Peyer's patch (tissue), 4 donors: ENCODE measurements around the gene HMGB4. TPM values are rescaled to one million over a fixed set of nuclear protein-coding genes. Genes with fewer than 3 reads are reported as not detected.

Experiments
- DNase-seq, 3 donors: peaks; one replicate each; pipeline ENCODE4 v3.0.0-alpha.2; 2017 to 2019
- H3K27ac ChIP-seq, 4 donors: fragments of 200-600 bp; sonication (generic); one replicate each; pipeline ENCODE4 v1.5.1; 2016 to 2019
- H3K27me3 ChIP-seq, 2 donors: fragments of 200-600 bp; sonication (generic); one replicate each; pipeline ENCODE4 v1.5.1; 2019
- H3K36me3 ChIP-seq, 3 donors: fragments of 200-600 bp; sonication (generic); one replicate each; pipeline ENCODE4 v1.5.1; 2016 to 2019
- H3K4me1 ChIP-seq, 4 donors: fragments of 200-600 bp; sonication (generic); one replicate each; pipeline ENCODE4 v1.5.1; 2016 to 2019
- H3K4me3 ChIP-seq, 4 donors: fragments of 200-600 bp; sonication (generic); 1 replicate in 3 of 4; 2 replicates in 1 of 4; pipeline ENCODE4 v1.5.1; 2016 to 2019; ENCODE audit warnings: mild to moderate bottlenecking in 1 of 4
- H3K9me3 ChIP-seq, 4 donors: fragments of 200-600 bp; sonication (generic); one replicate each; pipeline ENCODE4 v1.5.1; 2016 to 2019; ENCODE audit warnings: mild to moderate bottlenecking in 1 of 4
- CTCF ChIP-seq, 6 experiments: fragments of 450-650 bp in 4 of 6; fragments of 200-600 bp in 2 of 6; sonication (generic) in 1 of 6; IDR thresholded peaks; one replicate each; pipeline ENCODE4 v1.5.1; 2017 to 2019; ENCODE audit warnings: antibody characterized with exemption in 6 of 6, mild to moderate bottlenecking in 3 of 6, moderate library complexity in 1 of 6
- POLR2A ChIP-seq, 2 donors: fragments of 450-650 bp; IDR thresholded peaks; one replicate each; pipeline ENCODE4 v1.5.1; 2017; ENCODE audit warnings: antibody characterized with exemption in 2 of 2, mild to moderate bottlenecking in 2 of 2, moderate library complexity in 2 of 2
- total RNA-seq, 4 donors: library from RNA; depleted of rRNA; stranded (reverse); fragments of >200 nt; gene quantifications; one replicate each; pipeline ENCODE4 v1.1.0, GENCODE V29; 2016

Gene HMGB4
- total RNA-seq, 4 donors from 2014 or later = not detected

- Histone ChIP-seq H3K36me3 (no peaks in the 10 kb centered on the region), H3K9me3 (no peaks in the 10 kb centered on the region), H3K27ac (no peak overlapping the region), H3K27me3 (no peaks in the 10 kb centered on the region), H3K4me3 (no peak overlapping the region), H3K4me1 (no peaks in the 10 kb centered on the region)
- no peak for DNase-seq
- TF ChIP-seq CTCF (IDR thresholded peaks at IDR 0.05) (no peak), POLR2A (IDR thresholded peaks at IDR 0.05) (no peak)
These were observed 3.8 kb downstream of the HMGB4 start for GRCh38 chr1:33867684-33868083.

- H3K4me3 ChIP-seq = no peak overlapping the region
- H3K36me3 ChIP-seq = no peaks in the 10 kb centered on the region
- DNase-seq = no peak
- H3K9me3 ChIP-seq = no peaks in the 10 kb centered on the region
- H3K4me1 ChIP-seq = no peaks in the 10 kb centered on the region
- TF ChIP-seq CTCF (IDR thresholded peaks at IDR 0.05) (no peak), POLR2A (IDR thresholded peaks at IDR 0.05) (no peak)
- no peak overlapping the region for H3K27ac ChIP-seq
- no peaks in the 10 kb centered on the region for H3K27me3 ChIP-seq
These were observed 8.4 kb downstream of the HMGB4 start for GRCh38 chr1:33872275-33872674.

GRCh38 chr1:33872683-33873082 is 8.8 kb downstream of the HMGB4 start:
- no peak overlapping the region for H3K4me3 ChIP-seq
- no peak overlapping the region for H3K27ac ChIP-seq
- H3K27me3 ChIP-seq = no peaks in the 10 kb centered on the region
- DNase-seq = no peak
- no peak for TF ChIP-seq CTCF (IDR thresholded peaks at IDR 0.05)
- TF ChIP-seq POLR2A (IDR thresholded peaks at IDR 0.05) = no peak
- H3K36me3 ChIP-seq = no peaks in the 10 kb centered on the region
- no peaks in the 10 kb centered on the region for H3K9me3 ChIP-seq
- no peaks in the 10 kb centered on the region for H3K4me1 ChIP-seq

GRCh38 chr1:33874636-33875035 is 10.8 kb downstream of the HMGB4 start:
- Histone ChIP-seq H3K9me3 (no peaks in the 10 kb centered on the region), H3K27me3 (no peaks in the 10 kb centered on the region), H3K27ac (no peak overlapping the region), H3K36me3 (no peaks in the 10 kb centered on the region), H3K4me3 (no peak overlapping the region), H3K4me1 (no peaks in the 10 kb centered on the region)
- no peak for DNase-seq
- TF ChIP-seq POLR2A (IDR thresholded peaks at IDR 0.05) = no peak
- TF ChIP-seq CTCF (IDR thresholded peaks at IDR 0.05) = no peak

GRCh38 chr1:33875862-33876261 is 12.0 kb downstream of the HMGB4 start:
- no peaks in the 10 kb centered on the region for H3K27me3 ChIP-seq
- TF ChIP-seq POLR2A (IDR thresholded peaks at IDR 0.05) = no peak
- no peak for TF ChIP-seq CTCF (IDR thresholded peaks at IDR 0.05)
- H3K36me3 ChIP-seq = no peaks in the 10 kb centered on the region
- no peaks in the 10 kb centered on the region for H3K9me3 ChIP-seq
- DNase-seq = no peak
- no peak overlapping the region for H3K27ac ChIP-seq
- H3K4me3 ChIP-seq = no peak overlapping the region
- no peaks in the 10 kb centered on the region for H3K4me1 ChIP-seq

- no peak overlapping the region for H3K27ac ChIP-seq
These were observed 13.2 kb downstream of the HMGB4 start for GRCh38 chr1:33876970-33877650.

More at GRCh38 chr1:33876970-33877650, 13.2 kb downstream of the HMGB4 start:
- no peak for DNase-seq
- H3K36me3 ChIP-seq = no peaks in the 10 kb centered on the region
- H3K9me3 ChIP-seq = no peaks in the 10 kb centered on the region
- H3K4me3 ChIP-seq = no peak overlapping the region
- H3K4me1 ChIP-seq = no peaks in the 10 kb centered on the region
- TF ChIP-seq POLR2A (IDR thresholded peaks at IDR 0.05) (no peak), CTCF (IDR thresholded peaks at IDR 0.05) (no peak)
- no peaks in the 10 kb centered on the region for H3K27me3 ChIP-seq
